ENCODE results near the gene DNAJB11. TPM values are rescaled to one million over a fixed set of nuclear protein-coding genes. Genes with fewer than 3 reads are reported as not detected.
"Not testable (repeated sequence)": the region's sequence is repeated elsewhere in the genome, so short reads cannot be mapped to it uniquely, and the experiment has no call there.

Gene DNAJB11
- total RNA-seq, 4 donors from 2014 or later: 24.3 to 47.5 (median 44.7) TPM

DNA sequence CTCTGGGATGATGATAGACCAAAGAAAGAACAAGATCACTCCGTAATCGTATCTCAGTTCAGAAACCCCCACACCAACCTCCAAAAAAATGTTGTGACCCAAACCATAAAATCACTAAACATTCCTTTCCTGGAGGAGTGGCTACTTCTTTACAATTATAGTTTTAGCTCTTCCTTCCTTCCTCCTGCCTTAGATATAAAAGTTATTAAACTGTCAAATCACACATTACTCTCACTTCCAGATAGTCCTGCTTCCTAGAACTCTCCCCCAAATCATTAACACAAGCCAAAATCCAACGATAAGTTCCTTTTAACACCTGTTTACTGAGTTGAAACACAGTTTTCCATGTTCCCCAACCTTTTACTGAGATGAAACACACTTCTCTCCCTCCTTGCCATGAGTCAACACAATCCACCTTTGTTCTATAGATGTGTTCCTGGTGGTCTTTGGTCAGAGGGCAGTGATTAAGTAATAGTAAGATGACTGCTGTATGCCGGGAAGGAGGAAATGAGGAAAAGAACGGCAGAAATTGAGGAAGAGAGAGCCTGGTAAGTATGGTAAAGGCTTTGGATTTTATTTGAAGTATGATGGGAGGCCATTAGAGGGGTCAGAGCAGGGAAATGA, 18.0 kb upstream of the DNAJB11 start:
- Histone ChIP-seq H3K36me3 (peaks cover 0 to 98% (median 9%) of the 10 kb centered on the region in 3 donors), H3K27ac (no peak overlapping the region), H3K4me3 (no peak overlapping the region), H3K4me1 (no peaks in the 10 kb centered on the region), H3K9me3 (no peaks in the 10 kb centered on the region), H3K27me3 (no peaks in the 10 kb centered on the region)
- WGBS, 2 donors: 57 to 59% methylated on average over 5 of the region's 5 CpGs
- DNase-seq (ENCODE audit: low spot score in 2 of 2): no peak
- TF ChIP-seq, protein P1, sequence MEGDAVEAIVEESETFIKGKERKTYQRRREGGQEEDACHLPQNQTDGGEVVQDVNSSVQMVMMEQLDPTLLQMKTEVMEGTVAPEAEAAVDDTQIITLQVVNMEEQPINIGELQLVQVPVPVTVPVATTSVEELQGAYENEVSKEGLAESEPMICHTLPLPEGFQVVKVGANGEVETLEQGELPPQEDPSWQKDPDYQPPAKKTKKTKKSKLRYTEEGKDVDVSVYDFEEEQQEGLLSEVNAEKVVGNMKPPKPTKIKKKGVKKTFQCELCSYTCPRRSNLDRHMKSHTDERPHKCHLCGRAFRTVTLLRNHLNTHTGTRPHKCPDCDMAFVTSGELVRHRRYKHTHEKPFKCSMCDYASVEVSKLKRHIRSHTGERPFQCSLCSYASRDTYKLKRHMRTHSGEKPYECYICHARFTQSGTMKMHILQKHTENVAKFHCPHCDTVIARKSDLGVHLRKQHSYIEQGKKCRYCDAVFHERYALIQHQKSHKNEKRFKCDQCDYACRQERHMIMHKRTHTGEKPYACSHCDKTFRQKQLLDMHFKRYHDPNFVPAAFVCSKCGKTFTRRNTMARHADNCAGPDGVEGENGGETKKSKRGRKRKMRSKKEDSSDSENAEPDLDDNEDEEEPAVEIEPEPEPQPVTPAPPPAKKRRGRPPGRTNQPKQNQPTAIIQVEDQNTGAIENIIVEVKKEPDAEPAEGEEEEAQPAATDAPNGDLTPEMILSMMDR (IDR thresholded peaks at IDR 0.05): no peak
- TF ChIP-seq POLR2A (IDR thresholded peaks at IDR 0.05) (no peak), EP300 (IDR thresholded peaks at IDR 0.05) (no peak)

DNA sequence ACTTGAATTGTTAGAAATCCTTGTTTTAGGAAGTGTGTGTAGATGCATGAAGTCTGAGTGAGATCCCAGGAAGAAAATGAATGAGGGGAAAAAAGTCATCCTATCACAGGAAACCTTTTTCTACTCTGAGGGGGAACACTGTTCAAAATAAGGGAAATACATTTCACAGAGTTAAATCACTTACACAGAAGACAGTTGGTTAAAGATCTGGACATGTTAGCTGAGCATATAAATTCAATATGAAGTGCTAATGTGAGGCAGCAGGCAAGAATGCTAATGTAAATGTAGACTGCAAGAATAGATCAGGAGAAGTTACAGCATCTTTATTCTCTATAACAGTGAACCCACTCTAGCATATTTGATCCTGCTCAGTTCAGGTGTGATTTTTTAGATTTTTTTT, 5.9 kb upstream of the DNAJB11 start:
- TF ChIP-seq, protein P1 (IDR thresholded peaks at IDR 0.05): no peak
- TF ChIP-seq POLR2A (IDR thresholded peaks at IDR 0.05) (no peak), EP300 (IDR thresholded peaks at IDR 0.05) (no peak)
- Histone ChIP-seq H3K36me3 (peaks cover 0 to 13% (median 0%) of the 10 kb centered on the region in 3 donors), H3K4me3 (no peak overlapping the region), H3K9me3 (no peaks in the 10 kb centered on the region), H3K27me3 (no peaks in the 10 kb centered on the region), H3K4me1 (peaks cover 0 to 73% (median 13%) of the 10 kb centered on the region in 4 donors), H3K27ac (no peak overlapping the region)
- DNase-seq (ENCODE audit: low spot score in 2 of 2): no peak

DNA sequence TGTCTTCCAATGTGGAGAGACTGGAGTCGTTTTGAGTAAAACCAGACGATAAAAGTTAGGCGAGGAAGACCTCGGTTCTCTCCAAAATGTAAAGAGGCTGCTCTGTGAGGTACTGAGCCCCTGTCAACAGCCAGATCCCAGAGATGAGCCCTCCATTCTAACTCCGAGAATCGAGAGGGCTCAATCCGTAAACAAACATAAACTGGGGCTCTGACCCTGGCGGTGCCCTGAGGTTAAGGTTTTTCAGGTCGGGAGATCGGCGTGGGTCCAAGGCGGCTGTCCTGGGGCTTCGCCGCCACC, 3.8 kb upstream of the DNAJB11 start:
- Histone ChIP-seq H3K4me3 (peak overlapping the region; percentile 77 to 92 (median 86)), H3K9me3 (no peaks in the 10 kb centered on the region), H3K27ac (peak overlapping the region; percentile 56 to 93 (median 86)), H3K27me3 (no peaks in the 10 kb centered on the region), H3K4me1 (peaks cover 0 to 76% (median 20%) of the 10 kb centered on the region in 4 donors), H3K36me3 (peaks cover 0 to 8% (median 0%) of the 10 kb centered on the region in 3 donors)
- WGBS, 2 donors: 0% methylated on average over 8 to 12 of the region's 14 CpGs
- TF ChIP-seq EP300 (IDR thresholded peaks at IDR 0.05) (no peak), POLR2A (IDR thresholded peaks at IDR 0.05) (no peak)
- no peak for DNase-seq (ENCODE audit: low spot score in 2 of 2)

DNA sequence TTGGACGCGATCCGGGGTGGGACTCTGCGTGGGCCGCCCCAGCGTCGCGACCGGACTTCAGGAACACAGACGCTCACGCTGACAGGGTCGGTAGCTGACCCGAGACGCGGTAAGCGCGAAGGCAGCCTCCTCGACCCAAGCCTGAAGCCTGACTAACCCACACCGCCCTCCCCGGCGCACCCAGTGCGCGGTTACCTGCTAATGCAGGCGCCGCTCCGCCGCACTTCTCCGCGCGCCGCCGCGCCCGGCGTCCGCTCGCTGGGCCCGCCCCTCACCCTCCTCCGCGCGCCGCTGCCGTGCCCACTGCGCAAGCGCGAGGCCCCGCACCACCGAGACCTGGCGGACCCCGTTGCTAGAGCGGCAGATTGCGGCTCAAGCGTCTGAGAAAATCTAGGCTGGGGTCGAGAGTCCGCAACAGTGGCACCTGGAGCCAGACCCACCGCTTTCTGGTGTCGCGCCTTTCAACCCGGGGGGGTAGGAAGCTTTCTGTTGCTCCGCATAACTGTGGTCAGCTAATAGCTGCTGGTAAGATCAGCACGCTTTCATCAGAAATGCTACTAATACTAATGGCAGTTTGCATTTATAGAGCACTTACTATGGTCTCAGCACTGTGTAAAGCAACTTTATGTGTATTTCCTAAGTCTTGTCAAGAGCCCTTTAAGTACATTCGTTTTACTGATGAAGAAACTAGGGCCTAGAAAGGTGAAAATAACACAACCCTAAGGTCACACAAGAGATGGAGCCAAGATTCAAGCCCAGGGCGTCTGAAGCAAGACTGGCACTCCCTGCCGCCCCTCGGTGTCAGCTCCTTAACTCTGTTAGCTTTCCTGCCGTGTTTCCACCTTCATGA, 3.2 kb upstream of the DNAJB11 start, which contains the start of gene TBCCD1:
Gene TBCCD1, minus strand, starts transcription at position 268 of the 850 bp plus-strand sequence. CDS start 3,010 bp downstream, outside the sequence.
- TF ChIP-seq, protein P1 (IDR thresholded peaks at IDR 0.05): no peak
- peak in 1 of 2 donors; percentile 89 for TF ChIP-seq EP300 (IDR thresholded peaks at IDR 0.05)
- TF ChIP-seq POLR2A (IDR thresholded peaks at IDR 0.05): peak; percentile 87 to 92
- peak within 1 kb of the TSS; percentile 56 to 93 (median 86) for H3K27ac ChIP-seq
- H3K4me1 ChIP-seq: peaks cover 0 to 77% (median 21%) of the 10 kb centered on the region in 4 donors
- H3K4me3 ChIP-seq: peak within 1 kb of the TSS; percentile 77 to 92 (median 86)
- peak; percentile 76 to 81 for DNase-seq (ENCODE audit: low spot score in 2 of 2)
- no peaks in the 10 kb centered on the region for H3K27me3 ChIP-seq
- WGBS, 2 donors: 0 to 1% methylated on average over 27 to 48 of the region's 66 CpGs
- no peaks in the 10 kb centered on the region for H3K9me3 ChIP-seq
- H3K36me3 ChIP-seq: peaks cover 0 to 5% (median 0%) of the 10 kb centered on the region in 3 donors

DNA sequence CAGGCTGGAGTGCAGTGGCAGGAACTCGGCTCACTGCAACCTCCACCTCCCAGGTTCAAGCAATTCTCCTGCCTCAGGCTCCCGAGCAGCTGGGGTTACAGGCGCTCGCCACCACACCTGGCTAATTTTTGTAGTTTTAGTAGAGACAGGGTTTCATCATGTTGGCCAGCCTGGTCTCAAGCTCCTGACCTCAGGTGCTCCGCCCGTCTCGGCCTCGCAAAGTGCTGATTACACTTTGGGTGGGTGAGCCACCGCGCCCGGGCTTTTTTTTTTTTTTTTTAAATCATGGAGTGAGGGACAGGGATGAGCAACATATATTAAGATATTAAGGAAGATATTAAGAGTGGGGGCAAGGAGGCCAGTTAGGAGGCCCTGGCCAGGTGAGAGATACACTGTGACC, 1.2 kb upstream of the DNAJB11 start:
- not testable (repeated sequence) for H3K9me3 ChIP-seq; DNase-seq (ENCODE audit: low spot score in 2 of 2); H3K27me3 ChIP-seq
- 88 to 90% methylated on average over 11 of the region's 11 CpGs for WGBS, 2 donors
- Histone ChIP-seq H3K36me3 (peaks cover 0 to 20% (median 0%) of the 10 kb centered on the region in 3 donors), H3K4me3 (peak overlapping the region in 3 of 4 donors; percentile 34 to 91 (median 54)), H3K27ac (peak overlapping the region in 2 of 4 donors; percentile 76 to 97), H3K4me1 (peaks cover 0 to 60% (median 20%) of the 10 kb centered on the region in 4 donors)

DNA sequence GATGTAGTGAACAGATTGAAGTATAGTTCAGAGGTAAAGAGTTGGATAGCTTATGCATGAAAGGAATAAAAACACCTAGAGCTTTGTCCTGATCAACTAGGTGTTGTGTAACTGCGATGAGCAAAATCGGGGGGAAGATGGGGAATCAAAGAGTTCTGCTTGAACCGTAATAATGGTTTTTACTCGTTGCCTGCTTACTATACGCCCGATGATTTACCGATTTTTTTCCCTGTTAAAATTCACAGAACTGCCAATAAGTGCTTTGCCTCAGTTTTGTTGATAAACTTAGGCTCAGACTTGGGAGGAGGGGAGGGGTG, 783 bp upstream of the DNAJB11 start:
- TF ChIP-seq, protein P1 (IDR thresholded peaks at IDR 0.05): no peak
- peak overlapping the region; percentile 34 to 91 (median 68) for H3K4me3 ChIP-seq
- 4 to 8% methylated on average over 7 of the region's 7 CpGs for WGBS, 2 donors
- H3K27ac ChIP-seq: peak overlapping the region; percentile 50 to 97 (median 76)
- no peak for DNase-seq (ENCODE audit: low spot score in 2 of 2)
- peaks cover 0 to 56% (median 20%) of the 10 kb centered on the region in 4 donors for H3K4me1 ChIP-seq
- no peaks in the 10 kb centered on the region for H3K27me3 ChIP-seq
- no peaks in the 10 kb centered on the region for H3K9me3 ChIP-seq
- peaks cover 0 to 24% (median 0%) of the 10 kb centered on the region in 3 donors for H3K36me3 ChIP-seq

Data from tibial nerve (tissue), 4 donors.